ENCODE data around the gene TPPP3.
"Not testable (repeated sequence)": the region's sequence is repeated elsewhere in the genome, so short reads cannot be mapped to it uniquely, and the experiment has no call there.

The TPPP3 gene

DNA sequence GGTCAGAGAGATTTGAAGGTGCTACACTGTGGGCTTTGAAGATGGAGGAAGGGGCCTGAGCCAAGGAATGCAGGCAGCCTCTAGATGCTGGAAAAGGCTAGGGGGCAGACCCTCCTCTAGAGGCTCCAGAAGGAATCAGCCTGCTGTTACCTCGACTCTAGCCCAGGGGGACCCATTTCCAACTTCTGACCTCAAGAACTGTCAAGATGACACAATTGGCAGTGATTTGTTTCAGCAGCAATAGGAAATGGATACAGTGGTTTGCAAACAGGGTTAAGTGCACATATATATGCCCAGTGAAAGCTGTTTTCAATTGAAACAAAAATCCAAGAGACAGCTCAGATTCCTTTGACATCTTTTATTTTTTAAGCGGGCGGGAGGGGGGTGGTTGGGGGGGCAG is 26.6 kb upstream of the TPPP3 start:
- H3K4me3 ChIP-seq (ENCODE audit: low read depth, low read length) = no peak overlapping the region
- TF ChIP-seq, protein P1, sequence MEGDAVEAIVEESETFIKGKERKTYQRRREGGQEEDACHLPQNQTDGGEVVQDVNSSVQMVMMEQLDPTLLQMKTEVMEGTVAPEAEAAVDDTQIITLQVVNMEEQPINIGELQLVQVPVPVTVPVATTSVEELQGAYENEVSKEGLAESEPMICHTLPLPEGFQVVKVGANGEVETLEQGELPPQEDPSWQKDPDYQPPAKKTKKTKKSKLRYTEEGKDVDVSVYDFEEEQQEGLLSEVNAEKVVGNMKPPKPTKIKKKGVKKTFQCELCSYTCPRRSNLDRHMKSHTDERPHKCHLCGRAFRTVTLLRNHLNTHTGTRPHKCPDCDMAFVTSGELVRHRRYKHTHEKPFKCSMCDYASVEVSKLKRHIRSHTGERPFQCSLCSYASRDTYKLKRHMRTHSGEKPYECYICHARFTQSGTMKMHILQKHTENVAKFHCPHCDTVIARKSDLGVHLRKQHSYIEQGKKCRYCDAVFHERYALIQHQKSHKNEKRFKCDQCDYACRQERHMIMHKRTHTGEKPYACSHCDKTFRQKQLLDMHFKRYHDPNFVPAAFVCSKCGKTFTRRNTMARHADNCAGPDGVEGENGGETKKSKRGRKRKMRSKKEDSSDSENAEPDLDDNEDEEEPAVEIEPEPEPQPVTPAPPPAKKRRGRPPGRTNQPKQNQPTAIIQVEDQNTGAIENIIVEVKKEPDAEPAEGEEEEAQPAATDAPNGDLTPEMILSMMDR (IDR thresholded peaks at IDR 0.05; ENCODE audit: control insufficient read depth, extremely low read depth, insufficient read depth) = no peak
- no peak for DNase-seq (ENCODE audit: low read depth)

DNA sequence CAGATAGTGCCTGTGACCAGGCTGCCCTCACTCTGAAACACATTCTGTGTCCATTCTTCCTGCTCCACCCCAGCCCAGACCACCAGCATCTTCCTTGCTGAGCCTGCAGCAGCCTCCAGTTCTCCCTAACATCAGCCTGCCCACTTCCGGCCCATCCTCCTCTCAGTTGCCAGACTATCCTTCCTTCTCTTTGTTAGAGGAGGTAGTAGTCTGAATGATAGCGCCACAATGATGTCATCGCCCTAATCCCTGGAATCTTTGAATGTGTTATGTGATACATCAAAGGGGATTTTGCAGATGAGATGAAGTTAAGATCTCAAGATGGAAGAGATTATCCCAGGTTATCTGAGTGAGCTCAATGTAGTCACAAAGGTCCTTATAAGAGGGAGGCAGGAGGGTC is 26.2 kb upstream of the TPPP3 start:
- no peak for DNase-seq (ENCODE audit: low read depth)
- H3K4me3 ChIP-seq (ENCODE audit: low read depth, low read length) = no peak overlapping the region
- TF ChIP-seq, protein P1 (IDR thresholded peaks at IDR 0.05; ENCODE audit: control insufficient read depth, extremely low read depth, insufficient read depth) = no peak

DNA sequence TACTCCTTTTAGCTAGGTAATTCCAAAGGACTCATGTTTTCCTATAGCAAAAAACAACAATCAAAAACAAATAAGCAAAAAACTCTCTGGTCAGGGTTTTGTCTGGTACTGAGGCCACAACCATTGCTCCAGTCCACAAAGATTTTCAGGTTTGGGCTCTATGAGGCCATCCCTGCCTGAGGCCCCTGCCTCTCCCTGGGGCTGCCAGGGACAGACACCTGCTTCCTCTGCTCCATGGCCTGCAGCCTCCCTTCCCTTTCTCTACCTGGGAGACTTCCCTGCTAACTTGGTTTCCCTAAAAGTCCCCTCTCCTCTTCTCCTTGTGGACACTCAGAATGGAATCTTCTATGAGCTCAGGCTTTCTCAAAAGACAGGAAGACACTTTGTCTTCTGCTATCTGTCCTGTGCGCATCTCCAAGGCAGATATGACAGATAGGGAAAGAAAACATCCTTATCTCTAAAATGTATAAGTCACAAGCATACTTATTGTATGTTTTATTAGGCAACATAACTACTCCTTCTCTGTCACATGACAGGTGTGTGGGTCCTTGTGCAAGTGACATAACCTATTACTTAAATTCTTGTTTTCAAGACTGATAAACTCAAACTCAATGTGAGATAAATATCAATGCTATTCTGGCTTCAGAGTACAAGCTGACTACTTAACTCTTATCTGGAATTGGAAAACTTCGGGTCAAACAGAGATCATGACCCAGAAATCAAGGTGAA is 24.2 kb upstream of the TPPP3 start:
- TF ChIP-seq, protein P1 (IDR thresholded peaks at IDR 0.05; ENCODE audit: control insufficient read depth, extremely low read depth, insufficient read depth) = no peak
- no peak for DNase-seq (ENCODE audit: low read depth)
- H3K4me3 ChIP-seq (ENCODE audit: low read depth, low read length) = no peak overlapping the region

DNA sequence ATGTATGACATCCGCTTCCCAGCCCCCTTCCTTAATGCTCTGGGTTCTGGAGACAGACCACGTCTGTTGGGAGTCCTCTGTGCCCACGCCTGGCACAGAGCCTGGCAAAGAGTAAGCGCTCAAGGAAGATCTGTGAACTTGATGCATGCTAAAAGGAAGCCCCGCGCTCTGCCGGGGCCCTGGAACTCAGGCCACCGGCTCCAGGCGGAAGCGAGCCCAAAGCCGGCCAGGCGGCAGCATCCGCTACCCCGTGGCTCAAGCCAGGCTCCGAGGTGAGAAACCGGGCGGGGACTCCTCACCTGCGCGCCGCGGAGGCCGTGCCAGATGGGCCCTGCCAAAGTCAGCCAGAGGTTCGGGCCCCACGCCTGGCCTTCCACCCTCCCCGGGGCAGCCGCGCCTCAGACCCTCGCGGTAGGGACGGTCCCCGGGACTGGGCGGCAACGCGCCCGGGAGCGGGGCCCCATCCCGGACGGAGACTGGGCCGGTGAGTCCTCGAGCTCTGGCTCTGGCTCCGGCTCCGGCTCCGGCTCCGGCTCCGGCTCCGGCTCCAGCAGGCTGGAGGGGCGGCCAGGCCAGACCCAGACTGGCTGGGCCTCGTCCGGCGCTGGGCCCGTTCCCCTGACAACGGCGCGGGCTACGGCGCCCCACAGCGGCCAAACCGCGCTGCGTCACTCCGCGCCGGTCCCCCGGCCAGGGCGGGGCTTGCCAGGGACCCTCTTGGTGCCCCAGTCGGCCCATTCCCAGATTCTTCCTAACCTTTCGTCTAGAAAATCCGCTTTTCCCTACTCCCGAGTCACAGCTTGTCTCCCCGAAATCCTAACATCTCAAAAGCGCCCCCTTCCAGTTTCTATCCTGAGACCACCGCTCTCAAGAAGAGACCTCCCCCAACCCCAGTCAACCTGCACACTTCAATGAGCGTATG is 22.8 kb upstream of the TPPP3 start, which contains the start of gene ZDHHC1:
Gene ZDHHC1, minus strand, starts transcription at position 606 of the 922 bp plus-strand sequence. CDS start 8,702 bp downstream, outside the sequence.
- no peak for DNase-seq (ENCODE audit: low read depth)
- TF ChIP-seq, protein P1 (IDR thresholded peaks at IDR 0.05; ENCODE audit: control insufficient read depth, extremely low read depth, insufficient read depth) = no peak
- no peak within 1 kb of the TSS for H3K4me3 ChIP-seq (ENCODE audit: low read depth, low read length)

DNA sequence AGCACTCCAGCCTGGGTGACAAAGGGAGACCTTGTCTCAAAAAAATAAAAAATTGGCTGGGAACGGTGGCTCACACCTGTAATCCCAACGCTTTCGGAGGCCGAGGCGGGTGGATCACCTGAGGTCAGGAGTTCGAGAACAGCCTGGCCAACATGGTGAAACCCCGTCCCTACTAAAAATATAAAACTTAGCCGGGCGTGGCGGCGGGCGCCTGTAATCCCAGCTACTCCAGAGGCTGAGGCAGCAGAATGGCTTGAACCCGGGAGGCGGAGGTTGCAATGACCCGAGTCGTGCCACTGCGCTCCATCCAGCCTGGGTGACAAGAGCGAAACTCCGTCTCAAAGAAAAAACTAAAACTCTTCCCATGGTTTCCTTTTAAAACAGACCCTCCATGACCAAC is 22.1 kb upstream of the TPPP3 start:
- H3K4me3 ChIP-seq (ENCODE audit: low read depth, low read length); DNase-seq (ENCODE audit: low read depth): not testable (repeated sequence)

DNA sequence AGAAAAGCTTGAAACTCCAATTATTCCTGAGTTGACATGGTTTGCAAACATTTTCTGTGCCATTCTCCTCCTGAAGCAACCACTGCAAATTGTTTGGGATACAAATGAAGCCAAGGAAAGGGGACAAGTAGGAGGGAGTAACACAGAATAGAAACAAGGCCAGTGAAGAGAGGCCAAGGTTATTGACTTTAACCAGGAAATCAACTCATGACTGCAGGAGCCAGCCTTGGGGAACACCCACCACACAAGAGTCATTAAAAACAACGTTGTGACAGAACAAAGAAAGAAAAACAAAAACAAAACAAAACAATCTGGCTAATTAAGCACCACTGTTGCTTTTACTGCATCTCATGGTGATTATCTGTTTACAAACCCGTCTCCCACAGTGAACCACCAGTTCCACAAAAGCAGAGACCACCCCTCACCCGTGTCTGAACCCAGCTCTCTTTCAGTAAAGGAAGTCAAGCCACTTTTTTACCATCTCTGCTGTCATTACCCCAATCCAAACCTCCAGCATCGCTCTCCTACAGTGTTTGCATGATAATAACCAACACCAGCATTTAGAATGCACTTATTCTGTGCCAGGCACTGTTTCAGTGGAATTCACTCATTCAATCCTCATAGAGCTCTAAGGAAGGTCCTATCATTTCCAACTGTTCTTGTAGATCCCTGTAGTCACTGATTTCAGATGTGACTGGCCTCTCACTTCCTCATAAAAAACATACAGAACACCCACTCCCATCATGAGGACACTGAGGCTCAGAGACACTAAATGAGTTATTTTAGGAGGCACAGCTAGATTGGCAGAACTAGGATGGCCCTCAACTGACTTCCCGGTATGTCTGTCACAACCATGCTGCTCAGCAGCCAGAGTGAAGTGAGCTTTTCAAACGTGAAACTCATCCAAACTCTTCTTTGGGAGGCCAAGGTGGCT is 20.9 kb upstream of the TPPP3 start:
- H3K4me3 ChIP-seq (ENCODE audit: low read depth, low read length) = no peak overlapping the region
- TF ChIP-seq, protein P1 (IDR thresholded peaks at IDR 0.05; ENCODE audit: control insufficient read depth, extremely low read depth, insufficient read depth) = no peak
- DNase-seq (ENCODE audit: low read depth) = no peak

All from LNCaP clone FGC (cell line).